H1 (cell line): ENCODE measurements around the gene XAF1. TPM values are rescaled to one million over a fixed set of nuclear protein-coding genes. Genes with fewer than 3 reads are reported as not detected.

Source experiments
- ATF3 ChIP-seq: IDR thresholded peaks from 2 replicates; pipeline ENCODE4 v1.6.1; 2011; ENCODE audit warnings: low read depth, mild to moderate bottlenecking, low read length; ENCODE audit not compliant: insufficient read depth
- BACH1 ChIP-seq: IDR thresholded peaks from 2 replicates; pipeline ENCODE4 v1.6.1; 2012; ENCODE audit warnings: low read length, improper control_type of control experiment
- CHD7 ChIP-seq: fragments of 300-600 bp; sonication (generic); IDR thresholded peaks from 2 replicates; pipeline ENCODE4 v1.7.1; 2012; ENCODE audit warnings: low read length, moderate library complexity, mild to moderate bottlenecking, inconsistent platforms; ENCODE audit not compliant: insufficient replicate concordance
- CTCF ChIP-seq, 3 experiments: IDR thresholded peaks; 1 replicate in 2 of 3; 2 replicates in 1 of 3; pipeline versions ENCODE4 v1.5.1 to v1.6.1; 2011; ENCODE audit warnings: low read length in 3 of 3, mild to moderate bottlenecking in 3 of 3, inconsistent platforms in 2 of 3, low read depth in 1 of 3, moderate library complexity in 1 of 3; ENCODE audit not compliant: insufficient read depth in 1 of 3; ENCODE audit errors: control extremely low read depth in 1 of 3
- EGR1 ChIP-seq: IDR thresholded peaks from 2 replicates; pipeline ENCODE4 v1.6.1; 2011; ENCODE audit warnings: low read depth, low read length, borderline replicate concordance
- PHF8 ChIP-seq: fragments of 200-600 bp; sonication (generic); conservative IDR thresholded peaks from 2 replicates; pipeline ENCODE4 v1.7.1; 2012; ENCODE audit warnings: low read depth, mild to moderate bottlenecking, inconsistent platforms, low read length, moderate library complexity
- POLR2AphosphoS5 ChIP-seq: IDR thresholded peaks from 2 replicates; pipeline ENCODE4 v1.6.1; 2011; ENCODE audit warnings: low read depth, low read length
- TAF7 ChIP-seq: optimal IDR thresholded peaks from 2 replicates; pipeline ENCODE3; 2011; ENCODE audit warnings: low read depth, mild to moderate bottlenecking, inconsistent platforms, low read length, moderate library complexity, borderline replicate concordance
- polyA plus RNA-seq, 7 experiments: library from polyadenylated mRNA; depleted of rRNA in 3 of 7; stranded (reverse) in 5 of 7; unstranded in 2 of 7; fragments of >200 nt in 5 of 7; fragments of 200-250 nt in 2 of 7; gene quantifications; 1 replicate in 5 of 7; 2 replicates in 1 of 7; 4 replicates in 1 of 7; pipeline versions ENCODE4 v1.2.1 to v1.2.3, GENCODE V29; 2011 to 2013; ENCODE audit warnings: missing spikeins in 2 of 7, mixed read lengths in 2 of 7
- total RNA-seq: library from RNA; stranded (reverse); fragmentation: NEBNext Ultra II Directional; extraction: Animal tissue kit (Norgen Biotek cat#: 25700); gene quantifications from 2 replicates; pipeline ENCODE4 v1.2.1, GENCODE V29; 2021

The XAF1 gene
- total and polyA plus RNA-seq, 2 of the 8 experiments (the other 6 are each of a cell fraction or from before 2014, with no cell fraction given): not detected

GRCh38 chr17:6724009-6724408 lies 31.8 kb upstream of the XAF1 start (continued):
- TF ChIP-seq CHD7: no peak
- TF ChIP-seq TAF7: no peak
- no peak for TF ChIP-seq PHF8
- no peak for TF ChIP-seq EGR1
- no peak for TF ChIP-seq BACH1
- no peak for TF ChIP-seq ATF3
- no peak for TF ChIP-seq POLR2AphosphoS5
- no peak for TF ChIP-seq CTCF (IDR thresholded peaks at IDR 0.05; ENCODE audit: control extremely low read depth in 1 of 3, insufficient read depth in 1 of 3, low read depth in 1 of 3, low read length in 3 of 3)
- TF ChIP-seq, all 59 proteins: peak for 0
